GM12891 (cell line): ENCODE measurements around the gene FXN.

Experiments
- DNase-seq: peaks from one replicate; pipeline ENCODE4 v3.0.0; 2011; ENCODE audit warnings: low spot score; ENCODE audit not compliant: insufficient read length
- FAIRE-seq: peaks from 2 replicates; lab custom pipeline; 2011; peaks lifted over from hg19 to GRCh38; lab: Jason Lieb, UNC
- PAX5 ChIP-seq: IDR thresholded peaks from 2 replicates; pipeline ENCODE4 v1.6.1; 2011; ENCODE audit warnings: low read length, moderate library complexity, mild to moderate bottlenecking; ENCODE audit not compliant: insufficient read depth, severe bottlenecking
- POLR2A ChIP-seq: IDR thresholded peaks from 2 replicates; pipeline ENCODE4 v1.6.1; 2011; ENCODE audit warnings: low read depth, low read length, control low read depth
- POLR2AphosphoS5 ChIP-seq: IDR thresholded peaks from 2 replicates; pipeline ENCODE4 v1.6.1; 2011; ENCODE audit warnings: low read depth, low read length, control low read depth
- POU2F2 ChIP-seq: IDR thresholded peaks from 2 replicates; pipeline ENCODE4 v1.6.1; 2011; ENCODE audit warnings: low read depth, mild to moderate bottlenecking, control low read depth, low read length, moderate library complexity
- SPI1 ChIP-seq: IDR thresholded peaks from 2 replicates; pipeline ENCODE4 v1.6.1; 2011; ENCODE audit warnings: low read depth, low read length, control low read depth
- TAF1 ChIP-seq: IDR thresholded peaks from 2 replicates; pipeline ENCODE4 v1.6.1; 2011; ENCODE audit warnings: low read depth, low read length, control low read depth

Gene FXN

DNA sequence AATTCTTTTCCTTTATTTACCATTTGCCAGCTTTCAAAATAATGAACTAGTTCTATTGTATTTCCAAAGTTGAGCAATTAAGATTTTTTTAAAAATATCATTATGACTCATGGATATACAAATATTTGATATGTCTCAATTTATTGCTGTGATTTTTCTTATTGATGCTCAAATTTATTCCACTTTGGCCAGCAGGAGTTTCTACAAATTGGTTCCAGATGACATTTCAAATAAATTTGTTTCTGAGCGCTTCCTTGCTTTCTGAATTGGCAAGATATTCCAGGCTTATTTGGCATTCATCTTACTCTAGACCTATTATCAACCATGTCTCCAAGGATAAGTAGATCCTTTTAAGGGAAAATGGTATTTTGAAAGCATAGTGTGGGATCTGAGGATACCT, 80.1 kb downstream of the FXN start:
- FAIRE-seq (no peak), DNase-seq (no peak)
- no peak for TF ChIP-seq SPI1
- TF ChIP-seq PAX5, result no peak
- no peak for TF ChIP-seq TAF1

- DNase-seq (no peak), FAIRE-seq (no peak)
- TF ChIP-seq TAF1 (no peak), PAX5 (no peak), POLR2A (no peak), SPI1 (no peak), POLR2AphosphoS5 (no peak), POU2F2 (no peak)
Observed at GRCh38 chr9:69118656-69119055, 83.1 kb downstream of the FXN start.

- DNase-seq (peak; percentile 44), FAIRE-seq (peak; percentile 76)
- no peak for TF ChIP-seq POU2F2
- TF ChIP-seq POLR2A, result no peak
- TF ChIP-seq SPI1, result no peak
- no peak for TF ChIP-seq POLR2AphosphoS5
- TF ChIP-seq PAX5, result no peak
- TF ChIP-seq TAF1, result no peak
Observed at GRCh38 chr9:69120380-69121154, 85.0 kb downstream of the FXN start.

GRCh38 chr9:69121155-69122081, 85.9 kb downstream of the FXN start:
- TF ChIP-seq PAX5, result no peak
- no peak for TF ChIP-seq POLR2A
- no peak for TF ChIP-seq POLR2AphosphoS5
- FAIRE-seq (peak; percentile 88), DNase-seq (peak; percentile 60)

GRCh38 chr9:69122082-69122548, 86.6 kb downstream of the FXN start:
- DNase-seq, result peak; percentile 51
- TF ChIP-seq POLR2A, result no peak
- TF ChIP-seq TAF1, result no peak
- TF ChIP-seq PAX5, result no peak
- no peak for TF ChIP-seq POU2F2
- no peak for TF ChIP-seq POLR2AphosphoS5
- no peak for TF ChIP-seq SPI1
- FAIRE-seq, result peak; percentile 40

DNA sequence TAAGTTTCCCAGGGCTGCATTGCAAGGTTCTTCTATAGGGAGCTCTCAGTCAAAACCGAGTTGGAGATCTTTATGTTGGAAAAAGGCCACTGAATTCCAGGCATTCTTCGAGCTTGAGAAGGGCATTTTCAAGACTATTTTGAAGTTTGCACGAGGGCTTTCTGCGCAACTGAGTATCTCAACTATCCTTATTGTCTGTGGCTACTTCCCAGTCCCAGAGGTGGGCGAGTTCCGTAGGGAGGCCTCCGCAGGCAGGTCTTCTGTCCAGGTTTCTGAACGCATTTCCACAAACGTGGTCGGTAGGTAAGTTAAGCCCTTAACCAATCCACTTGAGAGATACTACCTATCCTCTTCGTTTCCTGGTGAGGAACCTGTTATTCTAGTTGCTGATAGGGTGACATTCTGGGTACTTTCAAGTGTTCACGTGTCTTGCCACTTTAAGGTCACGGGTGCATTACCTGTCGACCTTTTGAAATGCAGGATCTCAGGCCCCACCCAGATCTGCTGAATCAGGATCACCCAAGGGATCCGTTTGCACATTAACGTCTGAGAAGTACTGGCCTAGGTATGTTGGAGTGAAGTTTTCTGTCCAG, 87.1 kb downstream of the FXN start:
- FAIRE-seq, result peak; percentile 85
- no peak for TF ChIP-seq POU2F2
- DNase-seq, result peak; percentile 25

DNA sequence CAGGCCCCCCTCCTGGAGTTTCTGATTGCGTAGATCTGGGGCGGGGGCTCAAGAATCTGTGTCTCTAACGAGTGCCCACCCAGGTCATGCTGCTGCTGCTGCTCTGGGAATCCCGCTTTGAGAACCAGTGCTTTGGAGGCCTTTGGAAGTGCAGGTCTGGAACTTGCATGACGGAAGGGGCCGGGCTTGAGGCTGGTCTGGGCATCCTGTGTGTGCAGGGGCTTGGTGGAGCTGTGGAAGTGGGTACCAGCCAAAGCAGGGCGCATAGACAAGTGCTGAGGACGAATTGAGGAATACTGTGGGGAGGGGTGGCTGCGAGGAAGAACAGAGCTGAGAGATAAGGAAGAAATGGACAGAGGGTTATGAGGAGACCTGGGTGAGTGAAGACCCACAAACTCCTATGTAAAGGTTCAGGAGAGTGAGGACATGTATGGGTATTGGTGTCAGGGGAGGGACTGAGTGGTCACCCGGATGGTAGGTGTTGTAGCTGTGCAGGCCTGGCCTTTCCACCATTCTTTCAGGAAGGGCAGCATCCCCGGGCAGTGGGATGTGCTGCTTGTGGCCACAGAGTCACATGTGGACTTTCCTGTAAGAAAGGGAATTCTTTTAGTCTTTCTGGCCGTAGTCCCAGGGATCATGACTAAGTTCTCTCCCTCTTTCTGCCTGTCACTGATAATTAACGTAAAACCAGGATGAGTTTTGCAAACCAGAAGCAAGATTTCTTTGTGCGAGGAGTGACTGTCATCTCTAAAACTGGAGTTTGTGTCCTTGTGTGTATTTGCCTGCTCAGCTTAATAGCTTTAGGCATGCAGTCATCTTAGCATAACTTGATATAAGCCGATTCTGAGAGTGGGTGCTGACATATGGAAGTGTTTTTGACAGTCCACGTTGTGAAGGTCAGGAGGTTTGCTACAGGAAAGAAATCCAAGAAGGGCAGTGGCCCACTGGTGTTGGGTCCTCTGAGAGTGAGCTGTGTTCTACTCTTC, 95.2 kb downstream of the FXN start:
- TF ChIP-seq TAF1 (no peak), POLR2A (no peak), POU2F2 (no peak), SPI1 (no peak), POLR2AphosphoS5 (no peak), PAX5 (no peak)
- no peak for DNase-seq
- FAIRE-seq, result no peak

DNA sequence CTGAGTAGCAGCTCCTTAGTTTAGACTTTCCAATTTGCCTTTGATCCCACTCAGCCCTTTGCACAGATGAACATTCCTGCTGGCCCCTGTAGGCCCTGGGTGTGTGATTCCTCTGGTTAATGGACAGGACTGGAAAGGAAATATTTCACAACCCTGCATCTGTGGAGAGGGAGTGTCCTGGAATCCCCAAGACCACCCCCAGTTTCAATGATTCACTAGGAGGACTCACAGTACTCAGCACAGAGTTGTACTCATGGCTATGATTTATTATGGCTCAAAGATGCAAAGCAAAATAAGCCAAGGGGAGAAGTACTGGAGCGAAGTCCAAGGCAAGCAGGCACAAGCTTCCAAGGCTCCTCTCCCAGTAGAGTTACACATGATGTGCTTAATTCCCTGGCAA, 96.1 kb downstream of the FXN start:
- TF ChIP-seq TAF1, result no peak
- no peak for TF ChIP-seq POLR2A
- TF ChIP-seq PAX5, result no peak
- TF ChIP-seq POU2F2, result no peak
- TF ChIP-seq POLR2AphosphoS5, result no peak
- TF ChIP-seq SPI1, result no peak
- FAIRE-seq, result no peak
- no peak for DNase-seq
